Suppressor macrophage treated with lipopolysaccharide for 1 hour (primary cell): Measurements from ENCODE around the gene COQ10A.

Source experiments
- DNase-seq, 3 donors: peaks; one replicate each; pipeline ENCODE4 v3.0.0-alpha.2; 2020 to 2022

Gene COQ10A

GRCh38 chr12:56317675-56318074 lies 50.9 kb downstream of the COQ10A start:
- no peak for DNase-seq
